Left lung (tissue), 10 donors: ENCODE data around the gene PTCD2. TPM values are rescaled to one million over a fixed set of nuclear protein-coding genes. Genes with fewer than 3 reads are reported as not detected.

Experiments used
- ATAC-seq: fragments of 200-7000 bp; cut with Tn5 transposase; one replicate; pipeline ENCODE4 v1.9.1; 2020; ENCODE audit warnings: moderate library complexity
- DNase-seq, 4 donors: peaks; one replicate each; pipeline ENCODE4 v3.0.0-alpha.2; 2013 to 2020
- H3K27ac ChIP-seq, 2 donors: fragments of 200-600 bp; sonication (generic) in 1 of 2; one replicate each; pipeline versions ENCODE4 v1.5.0 to v1.8.0; 2020 to 2021
- H3K27me3 ChIP-seq, 2 donors: fragments of 200-600 bp; sonication (generic) in 1 of 2; one replicate each; pipeline versions ENCODE4 v1.5.0 to v1.8.0; 2020 to 2021
- H3K36me3 ChIP-seq, 2 donors: fragments of 200-600 bp; sonication (generic) in 1 of 2; one replicate each; pipeline versions ENCODE4 v1.5.0 to v1.8.0; 2020 to 2021
- H3K4me1 ChIP-seq, 2 donors: fragments of 200-600 bp; one replicate each; pipeline ENCODE4 v1.8.0; 2021
- H3K4me3 ChIP-seq, 2 donors: fragments of 200-600 bp; sonication (generic) in 1 of 2; one replicate each; pipeline versions ENCODE4 v1.5.0 to v1.8.0; 2020 to 2021; ENCODE audit warnings: mild to moderate bottlenecking in 1 of 2
- H3K9me3 ChIP-seq, 2 donors: fragments of 200-600 bp; sonication (generic) in 1 of 2; one replicate each; pipeline versions ENCODE4 v1.5.0 to v1.8.0; 2020 to 2021
- intact Hi-C, 2 donors: fragments of 100-400 bp; cut with DNase I; formaldehyde crosslinking; loops; one replicate each; pipeline versions ENCODE4 v1.11.2 to v1.14.2; 2022
- polyA plus RNA-seq, 6 donors: library from polyadenylated mRNA; unstranded; fragments of 120-200 nt; gene quantifications; one replicate each; pipeline ENCODE4 v1.2.1, GENCODE V29; 2013; ENCODE audit not compliant: insufficient read length in 6 of 6
- total RNA-seq, 2 donors: library from RNA; stranded (reverse); fragmentation: NEBNext Ultra II Directional; extraction: Animal tissue kit (Norgen Biotek cat#: 25700); gene quantifications; one replicate each; pipeline ENCODE4 v1.2.1, GENCODE V29; 2021
- TF ChIP-seq, protein P1 (sequence below), 2 donors: fragments of 200-600 bp; sonication (generic) in 1 of 2; IDR thresholded peaks; one replicate each; pipeline versions ENCODE4 v1.5.0 to v1.8.0; 2021; ENCODE audit warnings: antibody characterized with exemption in 2 of 2
- donor health status: DM: no; HTN: yes; CAD: no.
- donor health status: DM: no; HTN: no; CAD: no.

PTCD2 gene
- total and polyA plus RNA-seq, 8 donors, result 7.6 to 12.6 (median 11.1) TPM

DNA sequence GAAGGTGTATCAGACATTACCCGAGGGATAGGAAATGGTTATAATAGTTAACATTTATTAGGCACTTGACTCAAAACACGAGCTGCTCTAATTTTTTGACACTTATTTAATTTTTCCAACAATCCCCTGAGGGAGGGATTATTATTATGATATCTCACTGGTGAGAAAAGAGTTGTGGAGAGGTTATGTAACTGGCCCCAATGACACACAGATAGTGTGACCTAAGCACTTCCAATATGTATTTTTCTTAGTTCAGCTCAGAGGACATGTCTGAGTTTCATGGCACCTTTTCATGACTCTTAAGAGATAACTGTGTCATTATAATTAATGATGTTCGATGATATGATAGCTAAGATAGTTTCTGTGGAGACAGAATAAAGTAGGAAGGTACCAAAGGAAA is 86.9 kb downstream of the PTCD2 start:
- DNase-seq (no peak), ATAC-seq (no peak)
- Histone ChIP-seq H3K27ac (no peak overlapping the region), H3K36me3 (no peaks in the 10 kb centered on the region), H3K4me1 (peaks cover 0 to 5% of the 10 kb centered on the region in 2 donors), H3K4me3 (no peak overlapping the region), H3K27me3 (no peaks in the 10 kb centered on the region), H3K9me3 (peaks cover 0 to 6% of the 10 kb centered on the region in 2 donors)
- TF ChIP-seq, protein P1, sequence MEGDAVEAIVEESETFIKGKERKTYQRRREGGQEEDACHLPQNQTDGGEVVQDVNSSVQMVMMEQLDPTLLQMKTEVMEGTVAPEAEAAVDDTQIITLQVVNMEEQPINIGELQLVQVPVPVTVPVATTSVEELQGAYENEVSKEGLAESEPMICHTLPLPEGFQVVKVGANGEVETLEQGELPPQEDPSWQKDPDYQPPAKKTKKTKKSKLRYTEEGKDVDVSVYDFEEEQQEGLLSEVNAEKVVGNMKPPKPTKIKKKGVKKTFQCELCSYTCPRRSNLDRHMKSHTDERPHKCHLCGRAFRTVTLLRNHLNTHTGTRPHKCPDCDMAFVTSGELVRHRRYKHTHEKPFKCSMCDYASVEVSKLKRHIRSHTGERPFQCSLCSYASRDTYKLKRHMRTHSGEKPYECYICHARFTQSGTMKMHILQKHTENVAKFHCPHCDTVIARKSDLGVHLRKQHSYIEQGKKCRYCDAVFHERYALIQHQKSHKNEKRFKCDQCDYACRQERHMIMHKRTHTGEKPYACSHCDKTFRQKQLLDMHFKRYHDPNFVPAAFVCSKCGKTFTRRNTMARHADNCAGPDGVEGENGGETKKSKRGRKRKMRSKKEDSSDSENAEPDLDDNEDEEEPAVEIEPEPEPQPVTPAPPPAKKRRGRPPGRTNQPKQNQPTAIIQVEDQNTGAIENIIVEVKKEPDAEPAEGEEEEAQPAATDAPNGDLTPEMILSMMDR (IDR thresholded peaks at IDR 0.05), result no peak
- intact Hi-C loops, result no loop called here

DNA sequence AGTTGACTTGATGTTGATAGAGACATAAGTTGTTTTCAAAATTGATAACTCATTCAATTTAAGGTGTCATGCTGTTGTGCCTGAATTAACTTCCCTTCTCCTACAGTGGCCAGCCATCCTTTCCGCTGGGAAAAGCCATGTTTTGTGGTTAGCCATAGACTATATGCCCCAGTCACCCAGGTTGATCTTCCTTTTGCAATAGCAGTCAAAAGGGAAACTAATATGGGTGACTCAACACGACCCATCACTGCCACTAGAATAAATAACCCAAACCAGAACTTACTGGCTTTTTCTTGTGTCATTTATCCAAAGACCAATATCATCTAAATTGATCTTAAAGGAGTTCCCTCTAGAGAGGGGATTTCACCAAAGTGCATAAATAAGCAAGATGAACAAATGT is 87.4 kb downstream of the PTCD2 start:
- H3K4me1 ChIP-seq, result peaks cover 0 to 5% of the 10 kb centered on the region in 2 donors
- H3K27me3 ChIP-seq, result no peaks in the 10 kb centered on the region
- TF ChIP-seq, protein P1 (IDR thresholded peaks at IDR 0.05), result no peak
- H3K36me3 ChIP-seq, result no peaks in the 10 kb centered on the region
- intact Hi-C loops, result no loop called here
- no peak overlapping the region for H3K27ac ChIP-seq
- peaks cover 0 to 4% of the 10 kb centered on the region in 2 donors for H3K9me3 ChIP-seq
- DNase-seq (no peak), ATAC-seq (no peak)
- H3K4me3 ChIP-seq, result no peak overlapping the region

- Histone ChIP-seq H3K27ac (no peak overlapping the region), H3K36me3 (no peaks in the 10 kb centered on the region), H3K4me1 (peaks cover 0 to 5% of the 10 kb centered on the region in 2 donors), H3K9me3 (peaks cover 0 to 4% of the 10 kb centered on the region in 2 donors), H3K27me3 (no peaks in the 10 kb centered on the region), H3K4me3 (no peak overlapping the region)
- DNase-seq (no peak), ATAC-seq (no peak)
- TF ChIP-seq, protein P1 (IDR thresholded peaks at IDR 0.05), result no peak
- intact Hi-C loops, result no loop called here
These were observed 88.0 kb downstream of the PTCD2 start for GRCh38 chr5:72408127-72408526.

GRCh38 chr5:72408603-72409002 is 88.4 kb downstream of the PTCD2 start:
- H3K9me3 ChIP-seq, result peaks cover 0 to 4% of the 10 kb centered on the region in 2 donors
- intact Hi-C loops, result no loop called here
- TF ChIP-seq, protein P1 (IDR thresholded peaks at IDR 0.05), result no peak
- peaks cover 0 to 5% of the 10 kb centered on the region in 2 donors for H3K4me1 ChIP-seq
- DNase-seq (peak in 2 of 4 donors; percentile 39 to 64), ATAC-seq (no peak)
- no peaks in the 10 kb centered on the region for H3K27me3 ChIP-seq
- no peak overlapping the region for H3K27ac ChIP-seq
- no peaks in the 10 kb centered on the region for H3K36me3 ChIP-seq
- H3K4me3 ChIP-seq, result no peak overlapping the region

DNA sequence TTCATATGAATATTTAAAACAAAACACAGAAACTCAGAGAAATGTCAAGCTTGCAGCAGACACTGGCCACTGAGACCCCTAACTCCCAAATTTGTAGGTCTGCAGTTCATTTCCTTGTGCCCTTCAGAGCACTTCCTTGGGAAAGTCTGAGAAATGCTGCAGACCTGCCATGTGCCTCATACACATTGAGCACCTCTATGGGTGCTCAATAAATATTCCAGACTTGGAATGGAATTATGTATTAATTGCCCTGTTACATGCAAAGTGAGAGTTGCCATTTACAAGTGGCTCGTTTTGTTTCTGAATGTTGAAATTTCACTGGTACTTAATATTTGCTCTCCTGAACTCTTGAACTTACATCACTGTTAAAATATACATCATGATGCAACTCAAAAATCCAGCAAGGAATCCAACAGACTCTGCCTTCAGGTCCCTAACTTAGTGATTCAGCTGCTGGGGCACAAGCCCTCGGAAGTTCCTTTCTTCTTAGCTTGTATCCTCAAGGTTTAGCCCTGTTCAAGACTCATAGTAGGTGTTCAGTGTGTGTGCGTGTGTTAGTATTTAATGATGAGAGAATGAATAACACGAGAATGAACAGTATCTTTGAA is 90.6 kb downstream of the PTCD2 start:
- H3K4me3 ChIP-seq, result no peak overlapping the region
- DNase-seq (no peak), ATAC-seq (peak; percentile 75)
- TF ChIP-seq, protein P1 (IDR thresholded peaks at IDR 0.05), result no peak
- intact Hi-C loops, result no loop called here
- H3K27me3 ChIP-seq, result no peaks in the 10 kb centered on the region
- H3K36me3 ChIP-seq, result no peaks in the 10 kb centered on the region
- H3K9me3 ChIP-seq, result no peaks in the 10 kb centered on the region
- H3K27ac ChIP-seq, result no peak overlapping the region
- peaks cover 0 to 5% of the 10 kb centered on the region in 2 donors for H3K4me1 ChIP-seq
